Choroid plexus epithelial cell (primary cell): ENCODE results near the gene HMCN1.

Source experiments
- DNase-seq: peaks from one replicate; pipeline ENCODE4 v3.0.0-alpha.2; 2010; ENCODE audit warnings: low read depth
- H3K4me3 ChIP-seq: 2 replicates; pipeline ENCODE4 v1.5.1; 2011; ENCODE audit warnings: low read depth, mild to moderate bottlenecking, control low read depth, low read length, moderate library complexity
- CTCF ChIP-seq: conservative IDR thresholded peaks from 2 replicates; pipeline ENCODE4 v1.5.1; 2011; ENCODE audit warnings: low read depth, mild to moderate bottlenecking, control low read depth, inconsistent platforms, low read length, moderate library complexity

The HMCN1 gene

GRCh38 chr1:186164773-186165172 is 430.6 kb downstream of the HMCN1 start:
- TF ChIP-seq CTCF, result no peak
- no peak overlapping the region for H3K4me3 ChIP-seq
- DNase-seq, result no peak

DNA sequence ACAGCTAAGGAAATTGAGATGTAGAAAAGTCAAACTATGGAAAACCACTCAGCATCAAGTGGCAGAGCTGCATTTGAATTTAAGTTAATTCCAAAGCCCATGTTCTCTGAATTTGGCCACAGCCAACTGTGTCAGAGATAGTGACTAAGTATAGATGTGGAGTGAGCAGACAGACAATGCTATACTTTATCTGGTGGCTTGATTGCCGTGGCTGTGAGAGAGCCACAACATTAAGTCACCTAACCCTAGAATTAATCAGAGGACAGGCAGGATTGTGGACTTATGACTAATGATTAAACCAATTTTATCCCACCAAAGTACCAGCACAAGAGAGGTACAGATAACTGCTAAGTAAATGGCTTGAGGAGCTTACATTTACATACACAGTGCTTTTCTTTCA is 431.1 kb downstream of the HMCN1 start:
- no peak for TF ChIP-seq CTCF
- no peak for DNase-seq
- no peak overlapping the region for H3K4me3 ChIP-seq

DNA sequence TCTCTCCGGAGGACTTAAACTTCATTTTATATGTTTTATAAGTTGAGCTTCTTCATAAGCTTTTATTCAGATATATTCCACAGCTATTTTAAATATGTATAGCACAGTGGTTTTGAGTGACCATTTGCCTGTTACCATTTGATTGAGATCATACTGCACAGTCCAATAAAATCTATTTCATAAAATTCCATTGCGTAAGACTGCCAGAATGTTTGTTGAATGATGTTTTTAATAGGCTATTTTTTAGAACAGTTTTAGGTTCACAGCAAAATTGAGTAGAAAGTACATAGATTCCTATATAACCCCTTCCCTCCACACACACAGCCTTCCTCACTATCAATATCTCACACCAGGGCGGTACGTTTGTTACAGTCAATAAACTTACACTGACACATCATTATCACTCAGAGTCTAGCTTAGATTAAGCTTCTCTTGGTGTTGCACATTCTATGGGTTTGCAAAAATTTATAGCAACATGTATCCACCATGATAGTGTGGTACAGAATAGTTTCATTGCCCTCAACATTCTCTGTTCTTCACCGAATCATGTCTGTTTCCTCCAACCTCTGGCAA is 433.0 kb downstream of the HMCN1 start:
- no peak for DNase-seq
- no peak overlapping the region for H3K4me3 ChIP-seq
- TF ChIP-seq CTCF, result no peak

DNA sequence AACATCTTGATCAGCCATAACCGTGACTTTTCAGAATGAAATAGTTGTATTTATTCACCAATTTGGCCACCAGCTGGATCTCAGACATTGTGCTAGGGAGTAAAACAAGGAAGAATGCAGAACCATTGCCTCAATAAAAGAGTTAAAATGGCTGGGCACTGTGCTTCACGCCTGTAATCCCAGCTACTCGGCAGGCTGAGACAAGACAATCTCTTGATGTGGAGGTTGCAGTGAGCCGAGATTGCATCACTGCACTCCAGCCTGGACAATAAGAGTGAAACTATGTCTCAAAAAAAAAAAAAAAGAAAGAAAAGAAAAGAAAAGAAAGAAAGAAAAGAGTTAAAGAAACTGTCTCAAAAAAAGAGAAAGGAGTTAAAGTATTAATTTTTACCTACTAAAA is 441.4 kb downstream of the HMCN1 start:
- H3K4me3 ChIP-seq, result no peak overlapping the region
- peak; percentile 54 for DNase-seq
- no peak for TF ChIP-seq CTCF

GRCh38 chr1:186178426-186179043 is 444.3 kb downstream of the HMCN1 start:
- no peak for TF ChIP-seq CTCF
- DNase-seq, result no peak
- H3K4me3 ChIP-seq, result no peak overlapping the region

DNA sequence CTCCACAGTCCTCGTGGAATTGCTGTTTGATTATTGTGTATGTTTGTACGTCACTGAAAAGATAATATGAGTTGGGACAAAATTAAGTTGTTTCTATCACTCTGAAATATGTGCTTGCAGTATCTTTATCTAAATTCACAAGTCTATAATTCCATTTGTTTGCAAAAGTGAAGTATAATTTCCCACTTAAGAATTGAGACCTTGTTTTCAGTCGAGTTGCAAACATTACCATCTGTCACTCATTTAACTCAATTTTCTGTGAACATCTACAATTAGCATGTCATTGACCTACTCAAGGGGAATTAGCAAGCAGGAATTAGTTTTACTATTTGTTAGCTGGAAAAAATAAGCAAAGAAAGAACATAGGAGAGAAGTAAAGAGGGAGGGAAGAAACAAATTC is 445.0 kb downstream of the HMCN1 start:
- no peak overlapping the region for H3K4me3 ChIP-seq
- no peak for TF ChIP-seq CTCF
- DNase-seq, result no peak

- peak; percentile 78 for DNase-seq
- no peak for TF ChIP-seq CTCF
- no peak overlapping the region for H3K4me3 ChIP-seq
Observed at GRCh38 chr1:186183219-186183618, 449.0 kb downstream of the HMCN1 start.
